Pancreas (tissue), 10 donors: ENCODE results near the gene OSM. TPM values are rescaled to one million over a fixed set of nuclear protein-coding genes. Genes with fewer than 3 reads are reported as not detected.
A peak's percentile ranks its signal among the peaks of the same experiment; 100 is the strongest.

Experiments used
- ATAC-seq, 4 donors: fragments of 200-7000 bp; cut with Tn5 transposase; one replicate each; pipeline versions ENCODE4 v1.8.0 to v1.9.1; 2020; ENCODE audit warnings: mild to moderate bottlenecking in 4 of 4, moderate library complexity in 4 of 4
- DNase-seq, 6 donors: peaks; one replicate each; pipeline ENCODE4 v3.0.0-alpha.2; 2020
- FAIRE-seq: peaks from 2 replicates; lab custom pipeline; 2012; peaks lifted over from hg19 to GRCh38; lab: Jason Lieb, UNC
- H3K27ac ChIP-seq, 4 donors: fragments of 200-600 bp; sonication (generic); 1 replicate in 3 of 4; 2 replicates in 1 of 4; pipeline versions ENCODE4 v1.5.0 to v1.8.0; 2020
- H3K27me3 ChIP-seq, 4 donors: fragments of 200-600 bp; one replicate each; pipeline ENCODE4 v1.8.0; 2021
- H3K36me3 ChIP-seq, 3 donors: fragments of 200-600 bp; sonication (generic) in 1 of 3; one replicate each; pipeline versions ENCODE4 v1.5.0 to v1.8.0; 2020 to 2021
- H3K4me1 ChIP-seq, 3 donors: fragments of 200-600 bp; one replicate each; pipeline ENCODE4 v1.8.0; 2021
- H3K4me3 ChIP-seq, 4 donors: fragments of 200-600 bp; sonication (generic) in 2 of 4; one replicate each; pipeline versions ENCODE4 v1.5.0 to v1.8.0; 2020 to 2021
- H3K9me3 ChIP-seq, 4 donors: fragments of 200-600 bp; one replicate each; pipeline ENCODE4 v1.8.0; 2021
- WGBS, 2 donors: extraction: QIAGEN DNeasy Blood & Tissue Kit; methylation state at CpG; one replicate each; pipeline ENCODE4 v1.1.7; 2013; 5-methylcytosine and 5-hydroxymethylcytosine counted together
- intact Hi-C, 3 donors: fragments of 100-400 bp; cut with DNase I; formaldehyde crosslinking; loops; one replicate each; pipeline versions ENCODE4 v1.11.1 to v1.14.2; 2022
- polyA plus RNA-seq, 2 donors: library from polyadenylated mRNA; stranded (reverse); fragments of 200-250 nt; gene quantifications; one replicate each; pipeline ENCODE4 v1.2.3, GENCODE V29; 2013
- total RNA-seq, 6 donors: library from RNA; stranded (reverse); fragmentation: NEBNext Ultra II Directional in 4 of 6; extraction: Animal tissue kit (Norgen Biotek cat#: 25700) in 4 of 6; gene quantifications; one replicate each; pipeline versions ENCODE4 v1.2.1 to v1.2.4, GENCODE V29; 2021 to 2023
- TF ChIP-seq, protein P1 (sequence below), 4 donors: fragments of 200-600 bp; sonication (generic) in 3 of 4; IDR thresholded peaks; one replicate each; pipeline versions ENCODE4 v1.5.0 to v1.8.0; 2021; ENCODE audit warnings: antibody characterized with exemption in 4 of 4
- donor health status: healthy with polysubstance abuse.
- donor health status: DM: no; HTN: no; CAD: no; lungs with moderate emphysema.
- donor health status: DM: no; HTN: no; CAD: no.
- donor health status: control.
- donor health status: control.
- donor health status: Bipolar disorder and iron deficiency.
- donor health status: DM: yes; HTN: yes; CAD: no.
- donor health status: DM: no; HTN: no; CAD: no.
- donor health status: DM: no; HTN: no; CAD: no.
- donor health status: DM: yes; HTN: yes; CAD: no.

OSM gene
- total and polyA plus RNA-seq, 8 donors: 0.13 to 1.5 (median 0.26) TPM; not detected in 1

- DNase-seq (no peak), ATAC-seq (no peak), FAIRE-seq (no peak)
- Histone ChIP-seq H3K4me3 (no peak overlapping the region), H3K4me1 (peaks cover 41 to 80% (median 52%) of the 10 kb centered on the region in 3 donors), H3K36me3 (no peaks in the 10 kb centered on the region), H3K27ac (peak overlapping the region in 1 of 4 donors; percentile 91), H3K27me3 (no peaks in the 10 kb centered on the region), H3K9me3 (no peaks in the 10 kb centered on the region)
- TF ChIP-seq, protein P1, sequence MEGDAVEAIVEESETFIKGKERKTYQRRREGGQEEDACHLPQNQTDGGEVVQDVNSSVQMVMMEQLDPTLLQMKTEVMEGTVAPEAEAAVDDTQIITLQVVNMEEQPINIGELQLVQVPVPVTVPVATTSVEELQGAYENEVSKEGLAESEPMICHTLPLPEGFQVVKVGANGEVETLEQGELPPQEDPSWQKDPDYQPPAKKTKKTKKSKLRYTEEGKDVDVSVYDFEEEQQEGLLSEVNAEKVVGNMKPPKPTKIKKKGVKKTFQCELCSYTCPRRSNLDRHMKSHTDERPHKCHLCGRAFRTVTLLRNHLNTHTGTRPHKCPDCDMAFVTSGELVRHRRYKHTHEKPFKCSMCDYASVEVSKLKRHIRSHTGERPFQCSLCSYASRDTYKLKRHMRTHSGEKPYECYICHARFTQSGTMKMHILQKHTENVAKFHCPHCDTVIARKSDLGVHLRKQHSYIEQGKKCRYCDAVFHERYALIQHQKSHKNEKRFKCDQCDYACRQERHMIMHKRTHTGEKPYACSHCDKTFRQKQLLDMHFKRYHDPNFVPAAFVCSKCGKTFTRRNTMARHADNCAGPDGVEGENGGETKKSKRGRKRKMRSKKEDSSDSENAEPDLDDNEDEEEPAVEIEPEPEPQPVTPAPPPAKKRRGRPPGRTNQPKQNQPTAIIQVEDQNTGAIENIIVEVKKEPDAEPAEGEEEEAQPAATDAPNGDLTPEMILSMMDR (IDR thresholded peaks at IDR 0.05): no peak
- WGBS, 2 donors: 65 to 72% methylated on average over 2 of the region's 2 CpGs
- intact Hi-C loops: no loop called here
Observed at GRCh38 chr22:30308093-30308492, 41.4 kb upstream of the OSM start.

GRCh38 chr22:30307041-30307574, 40.5 kb upstream of the OSM start:
- intact Hi-C loops: no loop called here
- H3K27me3 ChIP-seq: no peaks in the 10 kb centered on the region
- peaks cover 41 to 87% (median 52%) of the 10 kb centered on the region in 3 donors for H3K4me1 ChIP-seq
- ATAC-seq (no peak), FAIRE-seq (no peak), DNase-seq (no peak)
- H3K36me3 ChIP-seq: no peaks in the 10 kb centered on the region
- 90 to 91% methylated on average over 4 of the region's 4 CpGs for WGBS, 2 donors
- no peak overlapping the region for H3K4me3 ChIP-seq
- H3K9me3 ChIP-seq: no peaks in the 10 kb centered on the region
- TF ChIP-seq, protein P1 (IDR thresholded peaks at IDR 0.05): no peak
- peak overlapping the region in 1 of 4 donors; percentile 68 for H3K27ac ChIP-seq

DNA sequence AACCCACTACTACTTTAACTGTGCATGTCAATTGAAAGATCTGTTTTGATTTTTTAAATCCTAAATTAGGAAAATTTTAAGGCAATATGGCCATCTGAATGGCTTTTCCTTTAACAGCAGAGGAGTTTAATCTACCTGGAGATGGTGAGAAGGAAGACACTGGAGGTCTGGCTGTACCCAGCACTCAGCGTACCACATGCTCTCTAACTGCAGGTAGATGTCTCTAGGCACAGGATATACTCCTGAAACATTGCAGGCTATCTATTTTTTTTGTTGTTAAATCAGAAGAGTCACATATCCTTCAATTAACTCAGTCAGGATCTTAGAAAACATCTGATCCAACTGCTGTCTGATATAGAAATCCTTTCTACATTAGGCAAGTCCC, 40.0 kb upstream of the OSM start:
- no peak for ATAC-seq
- 85 to 94% methylated on average over 1 of the region's 1 CpG for WGBS, 2 donors
- FAIRE-seq: no peak

DNA sequence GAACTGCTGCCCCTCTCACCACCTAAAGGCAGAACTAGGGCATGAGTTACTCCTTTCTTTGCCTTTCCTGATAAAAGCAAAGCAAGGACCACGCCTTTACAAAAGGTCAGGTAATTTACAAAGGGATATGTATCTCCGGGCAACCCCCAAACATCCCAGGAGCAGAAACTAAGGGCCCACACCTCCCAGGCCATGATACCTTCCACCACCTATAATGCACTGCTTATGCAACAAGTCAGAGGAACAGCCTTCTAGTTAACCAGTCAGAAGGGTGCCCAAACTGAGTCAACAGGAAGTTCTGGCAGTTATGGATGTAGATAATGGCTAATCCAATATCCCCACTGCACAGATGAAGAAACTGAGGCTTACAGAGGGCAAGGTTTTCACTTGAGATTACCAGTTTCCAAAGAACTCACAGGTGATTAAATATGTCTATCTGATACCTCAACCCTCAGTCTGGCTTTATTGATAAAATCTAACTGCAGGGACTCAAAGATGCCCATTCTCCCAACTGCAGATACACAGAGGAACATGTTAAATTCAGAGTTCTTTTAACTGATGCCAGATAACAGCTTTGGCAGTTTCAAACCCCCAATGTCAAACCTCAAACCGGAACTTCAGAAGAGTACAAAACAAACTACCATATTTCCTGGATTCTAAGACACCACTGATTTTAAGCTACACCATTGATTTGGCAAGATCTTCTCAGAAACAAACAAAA, 39.4 kb upstream of the OSM start:
- Histone ChIP-seq H3K36me3 (no peaks in the 10 kb centered on the region), H3K9me3 (no peaks in the 10 kb centered on the region), H3K4me1 (peaks cover 32 to 83% (median 43%) of the 10 kb centered on the region in 3 donors), H3K27ac (peak overlapping the region in 3 of 4 donors; percentile 44 to 76 (median 68)), H3K27me3 (no peaks in the 10 kb centered on the region), H3K4me3 (peak overlapping the region in 1 of 4 donors; percentile 3)
- FAIRE-seq (no peak), ATAC-seq (no peak), DNase-seq (no peak)
- WGBS, 2 donors: 52 to 68% methylated on average over 3 of the region's 3 CpGs
- TF ChIP-seq, protein P1 (IDR thresholded peaks at IDR 0.05): no peak
- intact Hi-C loops: no loop called here

More for the DNA sequence above, 40.0 kb upstream of the OSM start:
- no peak for DNase-seq
- intact Hi-C loops: no loop called here
- TF ChIP-seq, protein P1 (IDR thresholded peaks at IDR 0.05): no peak
- Histone ChIP-seq H3K4me3 (no peak overlapping the region), H3K27me3 (no peaks in the 10 kb centered on the region), H3K4me1 (peaks cover 37 to 87% (median 48%) of the 10 kb centered on the region in 3 donors), H3K27ac (peak overlapping the region in 1 of 4 donors; percentile 68), H3K36me3 (no peaks in the 10 kb centered on the region), H3K9me3 (no peaks in the 10 kb centered on the region)

GRCh38 chr22:30305519-30305905, 38.9 kb upstream of the OSM start:
- Histone ChIP-seq H3K4me1 (peaks cover 26 to 78% (median 37%) of the 10 kb centered on the region in 3 donors), H3K4me3 (peak overlapping the region in 1 of 4 donors; percentile 3), H3K27ac (peak overlapping the region in 3 of 4 donors; percentile 44 to 76 (median 68)), H3K9me3 (no peaks in the 10 kb centered on the region), H3K36me3 (no peaks in the 10 kb centered on the region), H3K27me3 (no peaks in the 10 kb centered on the region)
- peak in 3 of 4 donors; percentile 28 to 40 (median 33) for ATAC-seq
- FAIRE-seq: no peak
- intact Hi-C loops: no loop called here
- 41 to 50% methylated on average over 4 of the region's 4 CpGs for WGBS, 2 donors
- TF ChIP-seq, protein P1 (IDR thresholded peaks at IDR 0.05): no peak
- no peak for DNase-seq
